ENCODE data around the gene CACNA1G. TPM values are rescaled to one million over a fixed set of nuclear protein-coding genes. Genes with fewer than 3 reads are reported as not detected.

CACNA1G gene
- total and polyA plus RNA-seq, 9 of the 15 experiments (the other 6 are each of a cell fraction or from before 2014, with no cell fraction given): 0.01 TPM; not detected in 8

- DNase-seq (ENCODE audit: extremely low read depth in 1 of 4, low spot score in 3 of 4) (no peak), FAIRE-seq (no peak), ATAC-seq (no peak)
- H2AFZ ChIP-seq (ENCODE audit: low read depth, low read length): no peak overlapping the region
- in situ Hi-C loops (cut with MboI) (no loop called here), intact Hi-C loops (cut with micrococcal nuclease) (no loop called here)
- ChIA-PET POLR2A (interaction anchor here (1.1 kb wide), 1 partner anchor 12 kb away, joined by 3 read pairs; no protein-coding TSS in a partner anchor), CTCF (ENCODE audit: low intra/inter-chr PET ratio) (no interaction called here)
- no peak overlapping the region for H3K4me2 ChIP-seq (ENCODE audit: insufficient read depth, low read length)
- H3K27me3 ChIP-seq (ENCODE audit: control insufficient read depth in 2 of 2, insufficient read depth in 2 of 2, low read length in 2 of 2): no peaks in the 10 kb centered on the region; a peak in 1 of 5 replicates
- BruUV-seq (replicated peaks): no TSS peak
- no peaks in the 10 kb centered on the region for H3K36me3 ChIP-seq (ENCODE audit: control insufficient read depth, insufficient read depth, low read length)
- H3K79me2 ChIP-seq (ENCODE audit: control insufficient read depth, insufficient read depth, low read length): no peaks in the 10 kb centered on the region
- H3K27ac ChIP-seq (ENCODE audit: extremely low read depth, low read depth, low read length): no peak overlapping the region
- TF ChIP-seq EP300 (IDR thresholded peaks at IDR 0.05; ENCODE audit: low read length) (no peak), POLR2AphosphoS2 (IDR thresholded peaks at IDR 0.05; ENCODE audit: low read length) (no peak), ZNF184 (CRISPR knock-in tag; IDR thresholded peaks at IDR 0.05) (no peak), XRCC4 (IDR thresholded peaks at IDR 0.05; ENCODE audit: extremely low read depth, insufficient read depth, insufficient read length) (no peak), ZNF174 (CRISPR knock-in tag; IDR thresholded peaks at IDR 0.05) (no peak), ZNF354B (CRISPR knock-in tag; IDR thresholded peaks at IDR 0.05) (no peak)
- no peak overlapping the region for H3K4me3 ChIP-seq
- H3K9me1 ChIP-seq (ENCODE audit: control insufficient read depth, insufficient read depth, low read length): no peaks in the 10 kb centered on the region
- no peaks in the 10 kb centered on the region for H3K9me3 ChIP-seq (replicated peaks; ENCODE audit: control insufficient read depth, insufficient read depth, low read depth, low read length)
- no peaks in the 10 kb centered on the region for H4K20me1 ChIP-seq (replicated peaks; ENCODE audit: control insufficient read depth, insufficient read depth, low read length)
- 76% methylated on average over 14 of the region's 14 CpGs for WGBS (ENCODE audit: insufficient coverage, low coverage, missing lambda C conversion rate)
- peaks cover 26 to 27% of the 10 kb centered on the region in 2 experiments for H3K4me1 ChIP-seq (replicated peaks in 1 of 2; ENCODE audit: control insufficient read depth in 2 of 2, insufficient read depth in 2 of 2, low read length in 2 of 2)
- peak overlapping the region in 1 of 2 experiments; percentile 4; a peak in 2 of 4 replicates for H3K9ac ChIP-seq (ENCODE audit: insufficient read depth in 1 of 2, low read depth in 2 of 2, low read length in 2 of 2)
Measured at GRCh38 chr17:50667259-50668024, 106.9 kb downstream of the CACNA1G start.
